Activated gamma-delta T cell (primary cell): Measurements from ENCODE around the gene RETN.

Source experiments
- DNase-seq: peaks from one replicate; lab custom pipeline; 2025; lab: John Stamatoyannopoulos, UW
- total RNA-seq, 2 donors: gene quantifications; one replicate each; lab custom pipeline; 2026; lab: John Stamatoyannopoulos, UW

Gene RETN, protein sequence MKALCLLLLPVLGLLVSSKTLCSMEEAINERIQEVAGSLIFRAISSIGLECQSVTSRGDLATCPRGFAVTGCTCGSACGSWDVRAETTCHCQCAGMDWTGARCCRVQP
- 0 to 0.04 reads per million in 2 donors for total RNA-seq

DNA sequence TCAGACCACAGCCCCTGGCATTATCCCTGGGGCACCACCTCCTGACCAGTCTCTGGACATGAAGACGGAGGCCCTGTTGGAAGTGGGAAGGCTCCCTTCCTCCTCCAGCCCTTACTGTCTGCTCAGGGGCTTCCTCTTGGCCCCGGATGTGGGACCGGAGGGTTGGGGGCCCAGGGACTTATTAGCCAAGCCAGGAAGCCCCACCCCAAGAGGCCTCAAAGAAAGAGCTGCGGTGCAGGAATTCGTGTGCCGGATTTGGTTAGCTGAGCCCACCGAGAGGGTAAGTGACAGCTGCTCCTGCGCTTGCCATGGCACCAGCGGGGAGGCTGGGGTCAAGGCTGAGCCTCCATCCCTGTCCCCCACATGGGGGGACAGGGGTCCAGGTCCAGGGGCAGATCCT, at the start of gene RETN:
RETN (plus strand) TSS at position 208 of the 400 bp plus-strand sequence. CDS start 278 bp downstream, outside the sequence.
- no peak for DNase-seq

DNA sequence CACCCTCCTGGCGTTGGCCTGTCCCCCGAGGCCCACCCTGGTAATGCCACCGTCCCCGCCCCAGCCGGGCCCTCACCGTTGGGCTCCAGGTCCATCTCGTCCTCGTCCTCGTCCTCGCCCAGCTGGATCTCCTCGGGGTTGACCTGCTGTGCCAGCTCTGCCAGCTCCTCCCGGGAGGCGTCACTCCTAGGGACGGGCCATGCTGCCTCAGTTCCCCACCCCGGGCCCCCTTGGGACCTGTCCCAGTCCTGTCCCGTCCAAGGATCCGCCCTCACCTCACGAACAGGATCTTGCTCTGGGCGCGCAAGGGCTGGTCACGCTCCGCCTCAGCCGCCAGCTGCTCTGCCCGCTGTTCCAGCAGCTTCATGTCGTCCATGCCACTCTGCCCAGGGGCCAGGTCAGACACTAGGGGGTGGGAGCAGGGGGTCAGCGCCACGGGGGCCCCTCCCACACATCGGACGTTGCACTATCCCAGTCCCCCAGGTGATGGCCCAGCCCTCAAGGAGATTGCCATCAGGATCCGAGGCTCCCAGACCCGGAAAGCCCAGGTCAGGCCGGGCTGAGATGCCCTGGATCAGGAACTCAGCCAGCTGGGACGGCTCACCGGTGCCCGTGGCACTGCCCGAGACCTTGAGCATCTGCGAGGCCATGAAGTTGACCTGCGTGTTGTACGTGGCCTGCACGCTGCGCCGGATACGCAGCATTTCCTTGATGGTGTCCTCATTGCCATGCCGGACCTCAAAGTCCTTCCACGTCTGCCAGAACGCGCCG, 49.0 kb upstream of the RETN start:
- no peak for DNase-seq

DNA sequence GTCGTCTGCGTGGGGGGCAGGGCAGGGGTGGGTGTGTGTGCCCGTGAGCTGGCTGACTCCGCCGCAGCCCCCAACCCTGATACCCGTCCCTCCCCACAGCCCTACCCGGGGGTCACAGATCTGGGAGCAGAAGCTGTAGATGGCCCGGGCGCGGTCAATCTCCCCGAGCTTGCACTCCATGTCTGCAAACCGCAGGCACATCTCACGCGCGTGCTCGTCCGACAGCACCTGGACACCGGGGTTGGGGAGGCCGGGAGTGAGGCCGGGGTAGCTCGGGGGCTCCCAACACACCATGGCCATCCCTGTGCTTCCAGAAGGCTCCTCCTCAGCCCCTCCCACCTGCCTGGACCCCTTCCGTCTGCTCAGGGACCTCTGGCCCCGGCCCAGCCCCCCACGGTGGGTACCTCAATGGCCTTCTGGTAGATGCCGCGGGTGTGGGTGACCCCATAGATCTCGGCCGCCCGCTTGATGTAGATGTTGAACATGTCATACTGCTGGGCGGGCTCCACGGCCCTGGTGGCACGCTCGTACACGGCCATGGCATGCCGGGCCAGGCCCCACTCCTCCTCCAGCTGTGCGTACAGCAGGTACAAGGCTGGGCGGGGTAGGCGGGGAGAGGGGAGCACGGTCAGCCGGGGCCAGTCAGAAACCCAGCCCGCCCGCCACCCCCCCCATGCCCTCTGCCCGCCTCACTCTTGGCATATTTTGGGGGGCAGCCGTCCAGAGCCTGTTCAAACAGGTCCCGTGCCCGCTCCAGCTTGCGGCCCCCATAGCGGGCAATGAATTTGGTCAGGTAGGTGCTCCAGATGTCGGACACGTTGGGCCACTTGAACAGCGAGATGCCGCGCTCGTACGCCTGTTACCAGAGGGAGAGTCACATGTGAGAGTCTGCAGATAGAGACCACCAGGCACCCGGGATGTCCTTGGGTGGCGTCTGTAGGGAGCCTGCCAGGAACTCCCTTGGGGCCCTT, 48.1 kb upstream of the RETN start:
- DNase-seq, result no peak

DNA sequence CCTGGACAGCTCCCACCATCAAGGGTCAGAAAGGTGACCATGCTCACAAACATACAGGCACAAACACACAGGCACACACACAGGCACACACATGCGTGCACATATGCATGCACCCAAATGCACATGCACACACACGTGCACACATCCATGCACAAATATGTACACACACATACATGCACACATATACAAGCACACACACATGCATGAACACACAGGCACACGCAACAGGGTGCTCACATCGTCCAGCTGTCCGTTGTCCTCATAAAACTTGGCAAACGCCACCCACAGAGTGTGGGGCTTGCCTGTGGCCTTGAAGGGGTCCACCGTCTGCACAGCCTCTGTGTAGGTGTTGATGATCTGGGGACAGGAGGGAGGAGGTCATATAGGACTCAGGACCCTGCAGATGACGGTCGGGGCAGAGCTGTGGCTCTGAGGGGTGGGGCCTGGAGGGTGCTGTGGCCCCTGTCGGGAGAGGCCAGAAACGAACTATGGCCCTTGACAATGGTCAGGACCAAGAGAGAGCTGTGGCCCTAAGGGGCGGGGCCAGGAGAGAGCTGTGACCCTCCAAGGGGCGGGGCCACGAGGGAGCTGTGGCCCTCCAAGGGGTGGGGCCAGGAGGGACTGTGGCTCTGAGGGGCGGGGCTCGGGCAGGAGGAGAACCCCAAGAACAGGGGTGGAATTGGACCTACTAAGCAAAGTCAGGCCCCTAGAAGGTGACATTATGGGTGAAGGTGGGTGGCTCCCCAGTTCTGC, 45.7 kb upstream of the RETN start:
- DNase-seq, result no peak

DNA sequence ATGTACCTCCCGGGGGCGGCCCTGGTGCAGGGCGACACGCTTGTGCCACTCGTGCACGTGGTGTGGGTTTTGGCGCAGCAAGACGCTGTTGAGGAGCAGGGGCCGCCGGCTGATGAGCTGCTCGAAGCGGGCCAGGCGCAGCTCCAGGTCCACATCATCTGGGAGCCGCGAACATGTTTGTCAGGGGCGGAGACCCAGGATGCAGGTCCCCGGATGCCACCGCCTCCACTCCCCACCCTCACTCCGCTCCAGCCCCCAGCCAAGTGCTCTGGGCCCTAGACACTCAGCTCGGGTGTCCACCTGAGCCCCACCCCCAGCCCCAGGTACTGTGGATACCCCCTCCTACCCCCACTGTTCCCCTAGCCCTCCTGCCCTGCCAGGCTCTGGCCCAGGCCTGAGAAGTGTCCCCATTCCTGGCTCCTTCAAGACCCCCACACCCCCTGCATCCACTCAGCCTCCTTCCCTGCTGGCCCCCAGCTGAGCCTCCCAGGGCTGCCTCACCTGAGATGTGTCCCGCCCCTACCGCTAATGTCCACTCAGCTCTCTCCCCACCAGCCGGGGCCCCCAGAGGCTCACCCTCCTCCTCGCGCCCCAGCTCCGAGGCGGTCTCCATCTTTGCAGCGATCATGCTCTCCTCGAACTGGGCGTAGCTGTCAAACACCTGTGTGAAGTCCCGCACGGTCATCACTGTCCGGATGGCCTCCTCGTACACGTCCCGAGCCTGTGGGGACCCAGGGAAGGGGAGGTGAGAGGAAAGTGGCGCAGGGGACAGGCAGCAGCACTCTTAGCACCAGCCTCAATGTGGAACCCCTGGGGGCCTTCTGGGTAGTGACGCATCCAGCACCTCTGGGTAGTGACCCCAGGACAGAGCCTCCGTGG, 44.9 kb upstream of the RETN start:
- DNase-seq, result no peak

DNA sequence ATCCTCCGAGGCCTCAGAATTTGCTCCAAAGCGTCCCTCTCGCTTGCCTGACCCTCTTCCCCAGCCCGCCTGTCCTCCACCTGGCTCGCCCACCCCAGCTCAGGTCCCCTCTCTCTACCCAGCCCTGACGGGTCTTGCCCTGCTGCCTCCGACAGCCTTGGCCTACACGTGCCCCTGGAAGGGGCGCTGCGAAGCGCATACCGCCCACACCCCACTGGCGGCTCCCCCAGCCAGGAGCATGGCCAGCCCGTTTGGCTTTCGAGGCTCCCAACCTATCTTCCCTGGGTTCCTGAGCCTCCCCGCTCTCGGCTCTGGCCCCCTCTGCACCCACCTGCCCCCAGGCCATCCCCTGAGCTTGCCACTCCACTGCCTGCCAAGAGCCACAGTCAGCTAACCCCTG, 44.0 kb upstream of the RETN start:
- no peak for DNase-seq

DNA sequence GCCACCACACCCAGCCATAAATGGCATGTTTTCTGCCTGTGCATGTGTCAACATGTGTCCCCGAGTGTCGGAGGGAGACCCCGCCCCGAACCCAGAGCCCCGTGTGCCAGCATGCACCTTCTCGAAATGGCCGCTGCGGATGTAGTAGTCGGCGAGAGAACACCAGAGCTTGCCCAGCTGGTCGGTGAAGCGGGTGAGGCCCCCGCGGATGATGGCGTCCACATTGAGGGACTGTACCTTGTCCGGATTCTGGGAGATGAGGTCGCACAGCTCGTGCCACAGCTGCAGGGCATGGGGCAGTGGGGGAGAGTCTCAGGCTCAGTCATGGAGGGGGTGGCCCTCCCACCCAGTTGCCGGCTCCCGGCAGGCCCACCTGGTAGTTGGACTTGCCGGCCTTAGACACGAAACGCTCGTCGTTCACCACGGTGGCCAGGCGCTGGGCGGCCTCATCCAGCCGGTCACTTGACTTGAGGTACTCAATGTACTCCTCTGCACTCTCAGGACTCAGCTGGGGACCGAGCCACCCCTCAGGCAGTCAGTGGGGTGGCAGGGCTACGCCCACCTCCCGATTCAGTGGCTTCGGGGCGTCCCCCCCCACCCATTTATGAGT, 43.0 kb upstream of the RETN start:
- DNase-seq, result no peak

DNA sequence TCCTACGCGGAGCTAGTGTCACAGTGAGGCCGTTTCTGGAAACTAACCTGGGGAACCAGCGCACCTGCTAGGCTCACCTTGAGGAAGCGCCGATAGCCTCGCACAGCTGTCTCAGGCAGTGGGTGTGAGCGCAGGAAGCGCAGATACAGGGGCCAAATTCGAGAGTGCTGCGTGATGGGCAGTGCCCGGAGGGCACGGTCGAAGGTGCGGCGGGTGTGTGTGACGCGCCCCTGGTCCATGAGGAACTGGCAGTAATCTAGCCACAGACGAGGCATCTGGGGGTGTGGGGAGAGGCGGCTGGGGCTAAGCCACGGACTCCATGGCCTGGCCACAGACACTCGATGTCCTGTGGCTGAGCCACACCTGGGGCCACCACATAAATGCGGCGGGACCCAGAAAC, 41.7 kb upstream of the RETN start:
- DNase-seq, result no peak

DNA sequence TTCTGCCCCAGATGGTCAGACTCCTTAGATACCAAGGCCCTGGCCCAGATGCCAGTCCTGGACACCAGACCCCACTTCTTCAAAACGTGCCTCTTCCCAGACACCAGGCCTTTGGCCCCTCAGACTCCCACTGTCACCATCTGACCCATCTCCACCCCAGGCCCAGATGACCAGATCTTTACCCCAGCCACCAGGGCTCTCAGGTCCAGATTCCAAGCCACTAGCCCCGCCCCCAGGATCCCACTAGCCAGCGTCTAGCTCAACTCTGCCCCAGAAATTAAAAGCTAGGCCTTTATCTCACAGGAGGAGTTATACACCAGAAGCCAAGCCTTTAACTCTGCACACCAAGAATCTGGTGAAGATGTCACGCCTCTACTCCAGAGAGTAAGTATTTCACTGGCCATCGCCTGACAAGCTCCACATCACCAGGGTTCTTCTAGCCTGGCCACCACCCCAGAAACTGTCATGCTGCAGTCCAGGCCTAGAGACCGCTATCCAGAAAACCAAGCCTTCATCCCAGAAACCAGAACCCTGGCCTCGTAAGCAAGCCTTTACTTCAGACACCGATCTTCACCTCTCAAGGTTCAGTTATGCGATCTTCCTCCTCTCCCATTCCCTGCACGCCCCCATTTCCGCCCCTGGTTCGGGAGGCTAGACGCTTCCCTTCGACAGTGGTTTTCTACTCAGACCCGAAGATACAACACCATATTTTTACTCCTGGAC, 40.1 kb upstream of the RETN start:
- DNase-seq, result no peak

DNA sequence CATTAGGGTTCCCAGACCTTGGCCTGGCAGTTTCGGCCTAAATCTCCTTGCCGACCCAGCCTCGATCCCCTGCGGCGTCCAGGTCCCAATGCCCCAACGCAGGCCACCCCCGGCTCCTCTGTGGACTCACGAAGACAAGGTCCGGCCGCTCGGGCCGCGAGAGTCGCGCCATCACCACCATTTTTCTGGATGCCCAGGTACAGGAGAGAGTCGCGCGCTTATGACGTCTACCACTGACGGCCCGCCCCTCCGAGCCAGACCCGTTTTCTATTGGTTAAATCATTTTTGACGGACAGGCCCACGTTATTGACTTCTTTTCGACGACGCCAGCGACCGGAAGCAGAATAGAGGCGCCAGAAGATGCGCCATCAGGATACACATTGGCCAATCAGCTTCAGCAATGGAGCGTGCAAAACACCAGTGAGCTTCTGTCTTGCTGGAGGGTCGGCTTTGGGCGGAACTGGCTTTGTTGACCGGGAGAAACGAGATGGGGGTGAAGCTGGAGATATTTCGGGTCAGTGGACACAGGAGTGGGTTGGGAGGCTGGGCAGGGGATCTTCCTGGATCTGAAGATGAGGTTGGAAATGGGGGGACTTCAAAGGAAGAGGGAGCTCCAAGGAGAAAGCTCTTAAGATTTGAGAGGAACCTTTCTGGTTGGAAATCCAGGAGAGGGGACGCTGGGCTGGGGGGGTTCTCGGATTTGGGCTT, 39.3 kb upstream of the RETN start, which contains the start of the genes PET100 and XAB2:
PET100 (plus strand) TSS at position 447 of the 708 bp plus-strand sequence; CDS start at position 488, 41 bp downstream.
XAB2 (minus strand) TSS at position 199 of the 708 bp plus-strand sequence; CDS start at position 181, 18 bp downstream.
- DNase-seq, result peak; percentile 62

DNA sequence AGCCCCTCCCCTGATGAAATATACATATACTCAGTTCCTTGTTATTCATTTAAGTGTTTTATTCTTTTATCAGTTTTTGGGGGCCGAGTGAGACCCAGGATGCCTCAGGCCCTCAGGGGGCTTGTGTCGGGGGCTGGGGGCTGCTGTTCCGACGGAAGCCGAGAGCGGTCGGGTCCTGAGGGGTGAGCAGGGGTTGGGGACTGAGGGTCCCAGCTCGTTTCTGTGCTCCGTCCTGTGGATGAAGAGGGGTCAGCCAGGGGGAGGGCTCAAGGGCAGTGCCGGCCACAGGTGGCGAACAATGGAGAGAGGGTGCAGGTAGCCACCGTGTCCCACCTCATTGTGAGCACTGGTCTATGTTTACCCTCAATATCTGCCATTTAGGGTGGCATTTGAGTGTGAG, 37.3 kb upstream of the RETN start:
- no peak for DNase-seq

DNA sequence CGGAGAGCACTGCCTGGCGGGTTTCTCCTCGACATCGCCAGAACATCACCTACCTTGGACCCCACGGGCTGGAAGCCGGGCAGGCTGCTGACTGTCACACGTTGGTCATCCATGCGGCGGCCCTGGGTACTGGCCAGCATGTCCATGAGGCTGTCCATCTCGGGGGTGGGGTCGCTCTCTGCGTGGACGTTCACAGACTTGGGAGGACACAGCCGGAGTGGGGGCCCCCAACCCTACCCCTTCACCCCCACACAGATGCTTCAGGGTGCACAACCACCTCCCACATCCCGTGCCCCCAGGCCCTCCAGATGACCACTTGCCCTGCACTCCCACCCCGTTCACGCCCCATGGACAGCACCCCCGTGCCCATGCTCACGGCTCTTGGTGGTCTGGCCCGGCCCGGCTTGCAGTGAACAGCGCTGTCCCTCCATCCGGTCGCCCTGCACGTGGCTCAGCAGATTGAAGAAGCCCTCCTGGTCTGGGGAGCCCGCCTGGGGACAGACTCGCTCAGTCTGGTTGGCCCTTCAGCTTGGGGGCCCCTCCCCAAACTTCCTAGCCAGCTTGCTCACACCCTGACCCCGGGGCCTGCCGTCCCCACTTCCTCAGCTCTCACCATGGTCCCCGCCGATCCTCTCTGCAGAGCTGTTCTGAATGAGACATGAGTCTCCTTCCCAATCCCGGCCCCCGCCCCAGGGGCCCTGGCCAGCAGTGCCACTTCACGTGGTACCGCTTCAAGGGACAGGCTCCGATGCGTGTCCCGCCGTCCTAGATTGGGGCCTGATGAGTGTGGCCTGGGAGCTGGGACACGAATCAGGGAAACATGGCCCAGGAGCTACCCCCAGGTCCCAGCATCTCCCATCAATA, 36.3 kb upstream of the RETN start:
- no peak for DNase-seq

DNA sequence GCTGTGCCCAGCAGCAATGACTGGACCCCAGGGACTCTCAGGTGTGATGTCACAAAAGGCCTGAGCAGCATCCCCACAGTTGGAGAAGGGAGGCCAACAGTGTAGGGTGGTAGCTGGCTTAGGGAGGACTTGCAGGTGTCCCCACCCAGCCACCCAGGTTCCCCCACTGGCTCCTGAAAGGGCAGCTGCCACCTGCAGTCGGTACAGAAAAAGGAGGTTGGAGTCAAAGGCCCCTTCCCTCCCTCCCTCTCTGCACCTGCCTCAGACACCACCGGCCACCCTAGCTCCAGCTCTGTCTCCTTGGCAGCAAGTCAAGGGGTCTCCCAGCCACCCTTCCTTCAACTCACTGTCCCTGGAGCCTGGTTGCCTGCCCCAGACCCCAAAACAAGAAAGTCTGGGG, 35.2 kb upstream of the RETN start, which contains the start of gene PCP2:
PCP2 (minus strand) TSS at position 22 of the 400 bp plus-strand sequence. CDS start 262 bp downstream, outside the sequence.
- no peak for DNase-seq

DNA sequence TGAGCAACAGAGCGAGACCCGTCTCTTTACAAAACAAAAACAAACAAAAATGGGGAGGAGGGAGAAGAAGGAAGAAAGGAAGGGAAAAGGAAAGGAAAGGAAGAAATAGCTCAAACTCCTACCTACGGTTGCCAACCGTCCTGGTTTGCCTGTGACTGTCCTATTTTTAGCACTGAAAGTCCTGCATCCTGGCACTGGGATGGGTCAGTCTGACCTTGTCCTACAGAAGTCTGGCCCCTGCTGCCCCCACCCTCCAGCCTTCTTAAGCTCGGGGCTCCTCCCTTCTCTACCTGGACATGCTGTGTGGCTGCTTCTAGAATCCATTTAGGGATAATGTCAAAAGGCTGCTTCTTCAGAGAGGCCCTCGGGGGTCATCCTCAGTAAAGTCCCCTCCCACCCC, 33.2 kb upstream of the RETN start:
- DNase-seq, result no peak

DNA sequence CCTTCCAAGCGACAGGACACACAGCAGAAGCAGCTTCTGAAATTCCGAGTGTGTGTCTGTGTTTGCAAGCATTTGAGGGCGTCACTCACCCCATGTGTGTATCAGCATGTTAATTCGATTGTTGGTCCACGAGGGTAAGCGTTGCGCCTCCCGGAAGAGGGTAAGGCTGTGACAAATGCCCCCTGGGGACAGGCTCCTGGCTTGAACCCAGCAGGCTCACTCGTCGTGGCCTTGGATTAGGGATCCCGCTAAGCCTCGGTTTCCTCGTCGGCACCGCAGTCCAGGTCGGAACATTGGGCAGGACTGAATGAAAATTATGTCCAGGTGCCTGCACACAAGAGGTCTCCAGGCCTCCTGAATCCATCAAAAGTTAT, 32.5 kb upstream of the RETN start:
- DNase-seq, result no peak

DNA sequence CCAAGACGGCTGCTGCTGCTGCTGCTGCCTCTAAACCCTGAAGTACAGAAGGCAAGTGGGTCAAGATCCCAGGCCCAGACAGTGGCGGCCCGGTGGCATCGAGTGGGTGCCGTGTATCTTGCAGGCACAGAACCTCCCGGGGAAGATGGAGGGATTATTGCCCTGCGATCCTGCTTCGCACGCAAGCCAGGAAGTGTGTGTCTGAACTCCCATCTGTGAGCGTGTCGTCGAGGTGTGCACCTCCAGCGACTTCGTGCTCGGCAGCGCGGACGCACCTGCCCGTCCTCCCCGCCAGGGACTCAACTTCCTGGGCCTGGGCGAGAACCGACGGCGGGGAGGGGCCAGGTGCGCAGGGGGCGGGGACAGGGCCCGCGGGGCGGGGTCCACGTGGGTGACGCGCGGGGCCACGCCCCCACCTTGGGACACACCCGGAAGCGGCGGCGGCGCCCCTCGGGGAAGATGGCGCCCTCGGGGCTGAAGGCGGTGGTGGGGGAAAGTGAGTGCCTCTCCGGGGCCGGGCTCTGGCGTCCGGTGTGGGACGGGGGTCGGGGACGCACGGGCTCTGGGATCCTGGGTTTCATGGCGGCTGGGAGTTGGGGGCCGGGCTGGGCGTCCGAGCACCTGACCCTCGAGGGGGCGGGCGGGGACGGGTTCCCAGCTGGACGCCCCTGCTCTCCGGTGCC, 32.0 kb upstream of the RETN start, which contains the start of gene STXBP2:
STXBP2 (plus strand) TSS at position 420 of the 683 bp plus-strand sequence; CDS start at position 460, 40 bp downstream.
- peak; percentile 87 for DNase-seq
